Osteoblast (primary cell): ENCODE results near the gene FRAT1. TPM values are rescaled to one million over a fixed set of nuclear protein-coding genes. Genes with fewer than 3 reads are reported as not detected.

Experiments used
- DNase-seq: peaks from one replicate; pipeline ENCODE4 v3.0.0; 2011; ENCODE audit warnings: low spot score, mixed read lengths; ENCODE audit not compliant: insufficient read length; ENCODE audit errors: missing footprints
- H2AFZ ChIP-seq: 2 replicates; pipeline ENCODE4 v1.6.0; 2011; ENCODE audit warnings: mild to moderate bottlenecking, low read length
- H3K27ac ChIP-seq: 2 replicates; pipeline ENCODE4 v1.5.1; 2011; ENCODE audit warnings: mild to moderate bottlenecking, low read depth, low read length, moderate library complexity
- H3K27me3 ChIP-seq: 2 replicates; pipeline ENCODE4 v1.6.0; 2012; ENCODE audit warnings: mild to moderate bottlenecking, control low read depth, inconsistent platforms, low read length, moderate library complexity; ENCODE audit not compliant: insufficient read depth
- H3K36me3 ChIP-seq: 2 replicates; pipeline ENCODE4 v1.5.1; 2011; ENCODE audit warnings: mild to moderate bottlenecking, low read length, control low read depth, moderate library complexity; ENCODE audit not compliant: insufficient read depth
- H3K4me1 ChIP-seq: 2 replicates; pipeline ENCODE4 v1.5.1; 2011; ENCODE audit warnings: mild to moderate bottlenecking, low read length, control low read depth, moderate library complexity; ENCODE audit not compliant: insufficient read depth
- H3K4me2 ChIP-seq: 2 replicates; pipeline ENCODE4 v1.6.0; 2011; ENCODE audit warnings: mild to moderate bottlenecking, low read length; ENCODE audit not compliant: insufficient read depth
- H3K4me3 ChIP-seq: fragments of 200-600 bp; sonication (generic); 3 replicates; pipeline ENCODE4 v1.5.1; 2012; ENCODE audit warnings: mild to moderate bottlenecking, low read length, inconsistent platforms; ENCODE audit not compliant: insufficient read depth
- H3K79me2 ChIP-seq: 2 replicates; pipeline ENCODE4 v1.6.0; 2012; ENCODE audit warnings: mild to moderate bottlenecking, low read length, control low read depth, inconsistent platforms; ENCODE audit not compliant: insufficient read depth
- H3K9me3 ChIP-seq: 2 replicates; pipeline ENCODE4 v1.5.1; 2011; ENCODE audit warnings: low read depth, low read length, control low read depth
- H4K20me1 ChIP-seq: 2 replicates; pipeline ENCODE4 v1.6.0; 2012; ENCODE audit warnings: mild to moderate bottlenecking, low read length, control low read depth; ENCODE audit not compliant: insufficient read depth
- total RNA-seq: library from RNA; depleted of rRNA; stranded (reverse); fragments of >200 nt; gene quantifications from 2 replicates; pipeline ENCODE4 v1.2.3, GENCODE V29; 2012
- TF ChIP-seq, protein P1 (sequence below): IDR thresholded peaks from 2 replicates; pipeline ENCODE4 v1.5.1; 2011; ENCODE audit warnings: mild to moderate bottlenecking, low read depth, low read length, moderate library complexity; ENCODE audit errors: extremely low read depth

Gene FRAT1
- total RNA-seq, 1 donor = 3.3 TPM

DNA sequence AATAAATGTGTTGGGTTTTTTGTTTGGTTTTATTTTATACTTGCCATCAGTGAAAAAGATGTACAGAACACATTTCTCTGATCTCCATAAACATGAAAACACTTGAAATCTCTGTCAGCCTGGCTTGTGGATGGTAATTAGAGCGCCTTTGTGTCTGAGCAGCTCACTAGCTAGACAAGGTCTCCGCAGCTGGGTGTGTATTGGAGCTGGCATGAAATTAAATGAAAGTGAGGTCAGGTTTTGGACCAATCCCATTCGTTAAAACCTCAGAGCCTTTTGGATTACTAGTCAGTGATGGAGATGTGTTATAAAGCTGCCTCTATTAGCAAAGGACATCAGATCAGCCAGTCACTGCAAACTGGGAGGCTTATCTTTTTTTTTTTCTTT lies 2.7 kb downstream of the FRAT1 start:
- TF ChIP-seq, protein P1, sequence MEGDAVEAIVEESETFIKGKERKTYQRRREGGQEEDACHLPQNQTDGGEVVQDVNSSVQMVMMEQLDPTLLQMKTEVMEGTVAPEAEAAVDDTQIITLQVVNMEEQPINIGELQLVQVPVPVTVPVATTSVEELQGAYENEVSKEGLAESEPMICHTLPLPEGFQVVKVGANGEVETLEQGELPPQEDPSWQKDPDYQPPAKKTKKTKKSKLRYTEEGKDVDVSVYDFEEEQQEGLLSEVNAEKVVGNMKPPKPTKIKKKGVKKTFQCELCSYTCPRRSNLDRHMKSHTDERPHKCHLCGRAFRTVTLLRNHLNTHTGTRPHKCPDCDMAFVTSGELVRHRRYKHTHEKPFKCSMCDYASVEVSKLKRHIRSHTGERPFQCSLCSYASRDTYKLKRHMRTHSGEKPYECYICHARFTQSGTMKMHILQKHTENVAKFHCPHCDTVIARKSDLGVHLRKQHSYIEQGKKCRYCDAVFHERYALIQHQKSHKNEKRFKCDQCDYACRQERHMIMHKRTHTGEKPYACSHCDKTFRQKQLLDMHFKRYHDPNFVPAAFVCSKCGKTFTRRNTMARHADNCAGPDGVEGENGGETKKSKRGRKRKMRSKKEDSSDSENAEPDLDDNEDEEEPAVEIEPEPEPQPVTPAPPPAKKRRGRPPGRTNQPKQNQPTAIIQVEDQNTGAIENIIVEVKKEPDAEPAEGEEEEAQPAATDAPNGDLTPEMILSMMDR = no peak
- Histone ChIP-seq H2AFZ (no peak overlapping the region), H3K79me2 (no peaks in the 10 kb centered on the region), H3K9me3 (no peaks in the 10 kb centered on the region), H3K4me3 (no peak overlapping the region), H3K27ac (no peak overlapping the region), H4K20me1 (no peaks in the 10 kb centered on the region), H3K4me1 (peaks cover 15% of the 10 kb centered on the region), H3K4me2 (no peak overlapping the region), H3K36me3 (no peaks in the 10 kb centered on the region), H3K27me3 (peaks cover 19% of the 10 kb centered on the region)
- no peak for DNase-seq

DNA sequence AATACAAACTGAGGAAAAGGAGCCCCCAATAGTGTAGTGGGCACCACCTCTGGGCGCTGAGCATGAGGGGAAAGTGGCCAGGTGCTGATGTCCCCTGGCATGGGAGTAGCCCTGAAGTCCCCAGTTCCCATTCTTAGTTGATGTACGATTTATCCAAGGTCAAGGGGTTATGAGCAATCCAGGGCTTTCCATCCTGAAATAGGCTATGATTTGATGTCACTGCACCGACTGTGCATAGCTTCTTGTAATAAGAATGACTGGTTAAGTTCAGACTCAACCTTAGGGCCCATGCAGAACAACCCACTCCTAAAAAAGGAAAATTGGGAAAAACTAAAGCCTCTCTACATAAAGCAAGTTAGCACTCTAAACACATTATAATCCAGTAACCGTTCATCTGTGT lies 4.4 kb downstream of the FRAT1 start:
- no peak overlapping the region for H3K4me2 ChIP-seq
- no peaks in the 10 kb centered on the region for H3K79me2 ChIP-seq
- H3K27me3 ChIP-seq = peaks cover 19% of the 10 kb centered on the region

DNA sequence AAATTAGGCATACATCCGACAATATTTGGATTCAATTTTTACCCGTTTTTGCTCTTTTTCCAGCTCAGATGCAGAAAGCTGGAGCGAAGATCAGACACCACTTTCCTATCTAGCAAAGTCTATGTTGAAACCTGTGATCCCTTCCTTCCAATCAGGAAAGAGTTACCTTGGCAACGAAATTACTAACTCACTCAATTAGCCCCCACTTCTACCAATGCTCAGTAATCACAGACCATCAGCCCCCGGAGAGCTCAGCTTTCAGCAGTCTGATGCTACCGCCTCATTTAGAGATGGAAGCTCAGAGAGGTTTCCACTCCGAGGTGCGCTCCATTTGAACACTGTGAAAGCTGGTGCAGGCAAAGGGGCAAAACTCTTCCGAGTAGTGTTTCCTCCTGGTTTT lies 6.7 kb downstream of the FRAT1 start:
- Histone ChIP-seq H3K27ac (no peak overlapping the region), H3K27me3 (peaks cover 11% of the 10 kb centered on the region), H4K20me1 (no peaks in the 10 kb centered on the region), H3K79me2 (peaks cover 3% of the 10 kb centered on the region), H3K9me3 (no peaks in the 10 kb centered on the region), H2AFZ (no peak overlapping the region), H3K4me1 (peaks cover 6% of the 10 kb centered on the region), H3K4me2 (no peak overlapping the region), H3K4me3 (no peak overlapping the region), H3K36me3 (no peaks in the 10 kb centered on the region)
- TF ChIP-seq, protein P1 = no peak
- DNase-seq = no peak

More for the DNA sequence above, 4.4 kb downstream of the FRAT1 start:
- H3K9me3 ChIP-seq = no peaks in the 10 kb centered on the region
- TF ChIP-seq, protein P1 = no peak
- no peaks in the 10 kb centered on the region for H4K20me1 ChIP-seq
- H2AFZ ChIP-seq = no peak overlapping the region
- no peak overlapping the region for H3K4me3 ChIP-seq
- DNase-seq = no peak
- H3K4me1 ChIP-seq = peaks cover 13% of the 10 kb centered on the region
- H3K27ac ChIP-seq = no peak overlapping the region
- no peaks in the 10 kb centered on the region for H3K36me3 ChIP-seq

DNA sequence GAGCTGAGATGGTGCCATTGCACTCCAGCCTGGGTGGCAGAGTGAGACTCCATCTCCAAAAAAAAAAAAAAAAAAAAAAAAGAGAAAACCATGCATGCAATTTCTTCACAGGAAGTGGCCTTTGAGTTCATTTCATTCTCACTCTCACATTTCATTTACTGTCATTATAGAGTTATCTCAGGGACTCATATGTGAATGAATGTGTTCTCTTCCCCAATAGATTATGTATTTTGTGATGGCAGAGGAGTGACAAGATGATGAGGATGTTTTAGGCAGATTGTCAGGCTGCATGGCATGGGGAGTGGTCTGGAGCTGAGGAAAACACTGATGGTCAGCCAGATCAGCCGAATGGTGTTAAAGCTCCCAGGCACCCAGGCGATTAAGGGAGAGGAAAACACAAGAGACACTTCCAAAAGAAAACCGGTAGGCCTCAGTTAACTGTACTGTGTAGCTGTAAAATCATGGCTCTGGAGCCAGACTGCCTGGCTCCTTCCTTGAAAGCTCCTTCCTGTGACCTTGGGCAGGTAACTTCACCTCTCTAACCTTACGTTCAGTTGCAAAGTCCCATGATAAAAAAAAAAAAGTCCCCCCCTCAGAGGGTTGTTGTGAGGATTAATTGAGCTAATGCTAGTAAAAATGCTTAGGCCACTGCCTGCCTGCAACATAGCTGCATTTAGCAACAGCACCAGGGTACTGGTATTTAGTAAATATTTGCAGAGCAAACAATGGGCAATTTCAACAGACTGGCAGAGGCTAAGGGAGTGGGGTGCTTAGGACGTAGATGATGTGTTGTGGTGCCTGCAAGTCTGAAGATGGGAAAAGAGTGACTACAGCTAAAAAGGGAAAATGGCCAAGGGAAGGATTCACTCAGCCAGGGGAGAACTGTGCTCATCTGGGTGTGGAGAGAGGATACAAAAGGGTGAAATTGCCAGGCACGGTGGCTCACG lies 8.6 kb downstream of the FRAT1 start:
- Histone ChIP-seq H3K9me3 (no peaks in the 10 kb centered on the region), H3K4me1 (peaks cover 9% of the 10 kb centered on the region), H3K4me3 (no peak overlapping the region), H3K36me3 (no peaks in the 10 kb centered on the region), H2AFZ (no peak overlapping the region), H3K27me3 (no peaks in the 10 kb centered on the region), H3K27ac (no peak overlapping the region), H3K79me2 (peaks cover 14% of the 10 kb centered on the region), H3K4me2 (no peak overlapping the region), H4K20me1 (no peaks in the 10 kb centered on the region)
- TF ChIP-seq, protein P1 = no peak
- DNase-seq = no peak
